Measurements from ENCODE around the gene IL32.
"Not testable (repeated sequence)": the region's sequence is repeated elsewhere in the genome, so short reads cannot be mapped to it uniquely, and the experiment has no call there.

The IL32 gene

DNA sequence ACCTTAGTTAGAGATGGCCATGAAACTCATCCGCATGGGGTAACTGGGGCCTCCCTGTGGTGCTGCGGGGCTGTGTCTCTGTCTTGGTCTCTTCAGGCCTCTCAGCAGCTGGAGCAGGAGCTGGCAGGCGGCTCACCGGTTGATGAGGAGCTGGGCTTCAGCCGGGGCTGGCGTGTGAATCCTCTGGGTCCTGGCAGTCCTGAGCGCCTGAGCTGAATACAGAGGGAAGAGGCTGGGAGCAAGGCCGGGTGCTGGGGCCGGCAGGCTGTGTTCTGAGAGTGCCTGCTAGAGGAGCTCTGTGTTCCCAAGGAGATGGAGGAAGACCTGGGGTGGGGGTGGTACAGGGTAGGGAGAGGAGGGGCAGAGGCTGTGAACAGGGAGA lies 9.7 kb upstream of the IL32 start:
- H3K9me3 ChIP-seq (ENCODE audit: insufficient read depth, low read depth, low read length); H3K36me3 ChIP-seq (ENCODE audit: insufficient read depth, low read length); H3K4me3 ChIP-seq (ENCODE audit: low read length); H3K27ac ChIP-seq (ENCODE audit: low read depth, low read length); H3K4me1 ChIP-seq (ENCODE audit: insufficient read depth, low read length); H3K9ac ChIP-seq (ENCODE audit: low read depth, low read length): not testable (repeated sequence)
- H3K27me3 ChIP-seq (ENCODE audit: insufficient read depth, low read length), result peaks cover 18% of the 10 kb centered on the region
- WGBS, result 55% methylated on average over 9 of the region's 9 CpGs

- H3K4me3 ChIP-seq (ENCODE audit: low read length), result no peak overlapping the region
- H3K36me3 ChIP-seq (ENCODE audit: insufficient read depth, low read length), result no peaks in the 10 kb centered on the region; the same call in 1 of the 2 replicates
- H3K27me3 ChIP-seq (ENCODE audit: insufficient read depth, low read length), result peaks cover 12% of the 10 kb centered on the region
- no peak overlapping the region for H3K9ac ChIP-seq (ENCODE audit: low read depth, low read length)
- H3K4me1 ChIP-seq (ENCODE audit: insufficient read depth, low read length), result 0 out of 2 replicates have a peak, but pooled peaks cover 4% of the 10 kb centered on the region
- WGBS, result 90% methylated on average over 19 of the region's 19 CpGs
- H3K27ac ChIP-seq (ENCODE audit: low read depth, low read length), result no peak overlapping the region
- no peaks in the 10 kb centered on the region for H3K9me3 ChIP-seq (ENCODE audit: insufficient read depth, low read depth, low read length)
These were observed 8.9 kb upstream of the IL32 start for GRCh38 chr16:3056336-3057180.

DNA sequence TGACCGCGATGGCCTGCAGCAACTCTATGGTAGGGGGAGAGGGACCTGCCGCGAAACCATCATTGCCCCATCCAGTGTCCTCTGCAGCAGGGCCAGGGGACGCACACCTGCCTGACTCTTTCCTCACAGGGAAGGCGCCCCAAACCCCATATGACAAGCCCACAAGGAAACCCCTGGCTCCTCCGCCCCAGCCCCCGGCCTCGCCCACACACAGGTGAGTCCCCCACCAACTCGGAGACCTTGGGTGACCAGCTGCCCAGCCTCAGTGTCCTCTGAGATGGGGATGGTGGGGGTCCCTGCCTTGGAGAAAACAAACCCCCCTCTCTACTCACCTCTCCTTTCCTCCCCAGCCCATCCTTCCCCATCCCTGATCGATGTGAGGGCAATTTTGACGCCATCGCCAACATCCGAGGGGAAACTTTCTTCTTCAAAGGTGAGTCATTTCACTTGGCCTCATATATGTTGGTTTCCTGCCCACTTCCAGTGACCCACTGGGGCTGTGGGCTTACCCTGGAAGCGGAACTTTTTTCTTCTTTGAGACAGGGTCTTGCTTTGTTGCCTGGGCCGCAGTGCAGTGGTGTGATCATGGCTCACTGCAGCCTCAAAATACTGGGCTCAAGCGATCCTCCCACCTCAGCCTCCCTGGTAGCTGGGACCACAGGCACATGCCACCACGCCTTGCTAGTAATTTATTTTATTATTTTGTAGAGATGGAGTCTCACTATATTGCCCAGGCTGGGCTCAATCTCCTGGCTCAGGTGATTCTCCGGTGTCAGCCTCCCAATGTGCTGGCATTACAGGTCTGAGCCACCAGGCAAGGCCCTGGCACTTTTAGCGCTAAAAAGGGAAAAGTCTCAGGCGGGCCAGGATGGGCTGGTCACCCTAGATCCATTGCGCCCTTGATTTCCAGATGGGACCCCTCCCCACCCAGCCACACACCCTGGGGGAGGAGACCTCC lies 8.0 kb upstream of the IL32 start:
- 91% methylated on average over 22 of the region's 22 CpGs for WGBS
- peak overlapping the region; percentile 80 for H3K4me3 ChIP-seq (ENCODE audit: low read length)
- H3K27ac ChIP-seq (ENCODE audit: low read depth, low read length), result no peak overlapping the region
- peaks cover 12% of the 10 kb centered on the region for H3K27me3 ChIP-seq (ENCODE audit: insufficient read depth, low read length)
- H3K36me3 ChIP-seq (ENCODE audit: insufficient read depth, low read length), result no peaks in the 10 kb centered on the region; the same call in 1 of the 2 replicates
- H3K9me3 ChIP-seq (ENCODE audit: insufficient read depth, low read depth, low read length), result no peaks in the 10 kb centered on the region
- H3K4me1 ChIP-seq (ENCODE audit: insufficient read depth, low read length), result 0 out of 2 replicates have a peak, but pooled peaks cover 4% of the 10 kb centered on the region
- H3K9ac ChIP-seq (ENCODE audit: low read depth, low read length), result 0 out of 2 replicates have a peak overlapping the region, but pooled peaks have one; percentile 52

GRCh38 chr16:3058139-3059030 lies 7.1 kb upstream of the IL32 start:
- no peaks in the 10 kb centered on the region for H3K9me3 ChIP-seq (ENCODE audit: insufficient read depth, low read depth, low read length)
- H3K27me3 ChIP-seq (ENCODE audit: insufficient read depth, low read length), result peaks cover 12% of the 10 kb centered on the region
- H3K4me1 ChIP-seq (ENCODE audit: insufficient read depth, low read length), result 0 out of 2 replicates have a peak, but pooled peaks cover 4% of the 10 kb centered on the region
- H3K9ac ChIP-seq (ENCODE audit: low read depth, low read length), result peak overlapping the region; percentile 74; the same call in 1 of the 2 replicates
- WGBS, result 8% methylated on average over 77 of the region's 77 CpGs
- H3K27ac ChIP-seq (ENCODE audit: low read depth, low read length), result peak overlapping the region; percentile 59; the same call in 1 of the 2 replicates
- H3K4me3 ChIP-seq (ENCODE audit: low read length), result peak overlapping the region; percentile 80
- H3K36me3 ChIP-seq (ENCODE audit: insufficient read depth, low read length), result no peaks in the 10 kb centered on the region; the same call in 1 of the 2 replicates

- peak overlapping the region; percentile 80 for H3K4me3 ChIP-seq (ENCODE audit: low read length)
- H3K9me3 ChIP-seq (ENCODE audit: insufficient read depth, low read depth, low read length), result no peaks in the 10 kb centered on the region
- H3K27me3 ChIP-seq (ENCODE audit: insufficient read depth, low read length), result peaks cover 12% of the 10 kb centered on the region
- 0 out of 2 replicates have a peak, but pooled peaks cover 4% of the 10 kb centered on the region for H3K4me1 ChIP-seq (ENCODE audit: insufficient read depth, low read length)
- peak overlapping the region; percentile 62; the same call in 1 of the 2 replicates for H3K27ac ChIP-seq (ENCODE audit: low read depth, low read length)
- under 1% methylated on average over 67 of the region's 67 CpGs for WGBS
- H3K9ac ChIP-seq (ENCODE audit: low read depth, low read length), result peak overlapping the region; percentile 74
- H3K36me3 ChIP-seq (ENCODE audit: insufficient read depth, low read length), result no peaks in the 10 kb centered on the region; the same call in 1 of the 2 replicates
These were observed 6.3 kb upstream of the IL32 start for GRCh38 chr16:3059041-3059722.

- peaks cover 12% of the 10 kb centered on the region for H3K27me3 ChIP-seq (ENCODE audit: insufficient read depth, low read length)
- H3K36me3 ChIP-seq (ENCODE audit: insufficient read depth, low read length), result no peaks in the 10 kb centered on the region; the same call in 1 of the 2 replicates
- H3K27ac ChIP-seq (ENCODE audit: low read depth, low read length), result peak overlapping the region; percentile 62; the same call in 1 of the 2 replicates
- 0 out of 2 replicates have a peak, but pooled peaks cover 4% of the 10 kb centered on the region for H3K4me1 ChIP-seq (ENCODE audit: insufficient read depth, low read length)
- WGBS, result 61% methylated on average over 9 of the region's 9 CpGs
- H3K9me3 ChIP-seq (ENCODE audit: insufficient read depth, low read depth, low read length), result no peaks in the 10 kb centered on the region
- peak overlapping the region; percentile 80 for H3K4me3 ChIP-seq (ENCODE audit: low read length)
- peak overlapping the region; percentile 60 for H3K9ac ChIP-seq (ENCODE audit: low read depth, low read length)
These were observed 5.7 kb upstream of the IL32 start for GRCh38 chr16:3059723-3060242.

GRCh38 chr16:3060339-3061127 lies 4.9 kb upstream of the IL32 start:
- Histone ChIP-seq H3K27me3 (ENCODE audit: insufficient read depth, low read length) (peaks cover 12% of the 10 kb centered on the region), H3K36me3 (ENCODE audit: insufficient read depth, low read length) (no peaks in the 10 kb centered on the region), H3K9me3 (ENCODE audit: insufficient read depth, low read depth, low read length) (no peaks in the 10 kb centered on the region), H3K4me1 (ENCODE audit: insufficient read depth, low read length) (peaks cover 8% of the 10 kb centered on the region; the same call in 1 of the 2 replicates), H3K27ac (ENCODE audit: low read depth, low read length) (no peak overlapping the region), H3K4me3 (ENCODE audit: low read length) (no peak overlapping the region), H3K9ac (ENCODE audit: low read depth, low read length) (no peak overlapping the region)
- WGBS, result 90% methylated on average over 11 of the region's 14 CpGs

GRCh38 chr16:3062553-3062952 lies 2.9 kb upstream of the IL32 start:
- H3K9ac ChIP-seq (ENCODE audit: low read depth, low read length), result no peak overlapping the region
- H3K4me3 ChIP-seq (ENCODE audit: low read length), result no peak overlapping the region
- WGBS, result 87% methylated on average over 6 of the region's 6 CpGs
- no peaks in the 10 kb centered on the region for H3K9me3 ChIP-seq (ENCODE audit: insufficient read depth, low read depth, low read length)
- H3K27ac ChIP-seq (ENCODE audit: low read depth, low read length), result no peak overlapping the region
- H3K27me3 ChIP-seq (ENCODE audit: insufficient read depth, low read length), result peaks cover 9% of the 10 kb centered on the region; the same call in 1 of the 2 replicates
- H3K36me3 ChIP-seq (ENCODE audit: insufficient read depth, low read length), result no peaks in the 10 kb centered on the region
- peaks cover 8% of the 10 kb centered on the region; the same call in 1 of the 2 replicates for H3K4me1 ChIP-seq (ENCODE audit: insufficient read depth, low read length)

All from HUES64 (cell line).